Spleen (tissue), 7 donors: ENCODE measurements around the gene SLC26A11.

Experiments
- CTCF ChIP-seq, 11 experiments: fragments of 200-600 bp in 7 of 11; fragments of 450-650 bp in 4 of 11; sonication (generic) in 4 of 11; IDR thresholded peaks in 8 of 11; conservative IDR thresholded peaks in 3 of 11; 1 replicate in 7 of 11; 2 replicates in 4 of 11; pipeline versions ENCODE4 v1.4.0 to v1.8.0; 2016 to 2021; ENCODE audit warnings: antibody characterized with exemption in 11 of 11, inconsistent platforms in 4 of 11, mild to moderate bottlenecking in 1 of 11
- POLR2A ChIP-seq, 3 donors: fragments of 450-650 bp; IDR thresholded peaks; one replicate each; pipeline ENCODE4 v1.5.1; 2017; ENCODE audit warnings: antibody characterized with exemption in 3 of 3, mild to moderate bottlenecking in 1 of 3
- donor health status: DM: no; HTN: no; CAD: no; lungs with moderate emphysema.
- donor health status: DM: no; HTN: no; CAD: no.
- donor health status: DM: no; HTN: no; CAD: no.

GRCh38 chr17:80227156-80227555 lies 6.9 kb downstream of the SLC26A11 start:
- TF ChIP-seq CTCF (IDR thresholded peaks at IDR 0.05 in 8 of 11, conservative IDR thresholded peaks at IDR 0.05 in 3 of 11) (no peak), POLR2A (IDR thresholded peaks at IDR 0.05) (no peak)
